NK-92 treated with Interleukin-12 subunit alpha and Interleukin-12 subunit beta, amount 100 ng/mL, for 24 hours (cell line): ENCODE measurements around the gene ELL2.
"Not testable (repeated sequence)": the region's sequence is repeated elsewhere in the genome, so short reads cannot be mapped to it uniquely, and the experiment has no call there.

Source experiments
- DNase-seq: peaks from one replicate; lab custom pipeline; 2025; lab: John Stamatoyannopoulos, UW

Gene ELL2

DNA sequence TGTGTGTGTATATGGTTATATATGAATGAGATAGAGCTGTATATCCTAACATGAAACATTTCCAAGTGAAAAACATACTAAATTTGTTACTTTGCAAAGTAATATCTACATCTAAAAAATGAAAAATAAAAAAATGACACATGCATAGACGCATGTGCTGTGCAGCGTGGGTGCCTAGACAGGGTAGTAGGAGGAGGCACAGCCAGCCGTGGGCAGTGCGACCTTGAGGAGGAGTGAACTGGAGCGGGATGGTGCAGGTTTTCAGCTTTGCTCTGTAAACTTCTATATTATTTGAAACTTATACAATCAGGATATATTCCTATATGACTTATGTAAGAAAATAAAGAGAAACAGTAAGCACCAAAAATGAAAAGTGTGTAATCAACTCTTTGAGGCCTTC lies 124.2 kb downstream of the ELL2 start:
- no peak for DNase-seq

DNA sequence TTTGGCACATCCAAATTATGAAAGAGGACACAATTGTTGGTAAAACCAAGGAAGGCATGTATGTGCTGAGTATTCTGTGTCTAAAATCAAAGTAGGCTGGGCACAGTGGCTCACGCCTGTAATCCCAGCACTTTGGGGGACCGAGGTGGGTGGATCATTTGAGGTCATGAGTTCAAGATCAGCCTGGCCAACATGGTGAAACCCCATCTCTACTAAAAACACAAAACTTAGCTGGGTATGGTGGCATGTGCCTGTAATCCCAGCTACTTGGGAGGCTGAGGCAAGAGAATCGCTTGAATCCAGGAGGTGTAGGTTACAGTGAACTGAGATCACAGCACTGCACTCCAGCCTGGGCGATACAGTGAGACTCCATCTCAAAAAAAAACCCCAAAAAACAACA lies 124.7 kb downstream of the ELL2 start:
- not testable (repeated sequence) for DNase-seq

- DNase-seq, result no peak
Observed at GRCh38 chr5:95836544-95836943, 125.1 kb downstream of the ELL2 start.

GRCh38 chr5:95835682-95836385 lies 125.8 kb downstream of the ELL2 start:
- DNase-seq, result peak; percentile 28
